GM23338 (cell line): ENCODE data around the gene CRELD1. TPM values are rescaled to one million over a fixed set of nuclear protein-coding genes. Genes with fewer than 3 reads are reported as not detected.

ENCODE experiments used
- ATAC-seq: fragments of 200-7000 bp; cut with Tn5 transposase; 3 replicates; pipeline ENCODE4 v1.9.1; 2020
- DNase-seq: peaks from one replicate; pipeline ENCODE4 v3.0.0-alpha.2; 2015; ENCODE audit warnings: low spot score
- H2AFZ ChIP-seq: fragments of 200-600 bp; sonication (generic); 2 replicates; pipeline ENCODE4 v1.8.0; 2016; ENCODE audit warnings: antibody characterized with exemption, mild to moderate bottlenecking, moderate library complexity
- H3F3A ChIP-seq: fragments of 200-600 bp; sonication (generic); replicated peaks from 2 replicates; pipeline ENCODE4 v1.8.0; 2017; ENCODE audit warnings: antibody characterized with exemption, mixed run types, low read depth
- H3K27ac ChIP-seq: fragments of 200-600 bp; sonication (generic); 2 replicates; pipeline ENCODE4 v1.6.1; 2016; ENCODE audit warnings: low read depth
- H3K27me3 ChIP-seq: fragments of 200-600 bp; sonication (generic); 2 replicates; pipeline ENCODE4 v1.8.0; 2016; ENCODE audit warnings: mild to moderate bottlenecking, mixed run types, moderate library complexity; ENCODE audit not compliant: insufficient read depth
- H3K36me3 ChIP-seq: fragments of 200-600 bp; sonication (generic); 2 replicates; pipeline ENCODE4 v1.8.0; 2016; ENCODE audit warnings: mild to moderate bottlenecking; ENCODE audit not compliant: insufficient read depth
- H3K4me1 ChIP-seq: fragments of 200-600 bp; sonication (generic); 2 replicates; pipeline ENCODE4 v1.8.0; 2016; ENCODE audit warnings: mild to moderate bottlenecking, moderate library complexity; ENCODE audit not compliant: insufficient read depth
- H3K4me2 ChIP-seq: fragments of 200-600 bp; sonication (generic); 2 replicates; pipeline ENCODE4 v1.7.1; 2017; ENCODE audit warnings: mixed run types
- H3K4me3 ChIP-seq: fragments of 200-600 bp; sonication (generic); 2 replicates; pipeline ENCODE4 v1.6.1; 2016; ENCODE audit warnings: mixed run types
- H3K79me2 ChIP-seq: fragments of 200-600 bp; sonication (generic); replicated peaks from 2 replicates; pipeline ENCODE4 v1.8.0; 2017; ENCODE audit warnings: mild to moderate bottlenecking; ENCODE audit not compliant: insufficient read depth
- H3K9me2 ChIP-seq: fragments of 200-600 bp; sonication (generic); 2 replicates; pipeline ENCODE4 v1.8.0; 2017; ENCODE audit not compliant: insufficient read depth
- H4K20me1 ChIP-seq: fragments of 200-600 bp; sonication (generic); replicated peaks from 2 replicates; pipeline ENCODE4 v1.8.0; 2017; ENCODE audit warnings: mild to moderate bottlenecking; ENCODE audit not compliant: insufficient read depth
- H3K27ac Mint-ChIP-seq: 2 replicates; pipeline ENCODE4 v1.8.0; 2020; ENCODE audit warnings: inconsistent platforms, mild to moderate bottlenecking, moderate library complexity, mixed read lengths
- H3K27me3 Mint-ChIP-seq: 3 replicates; pipeline ENCODE4 v1.8.0; 2022; ENCODE audit warnings: low read depth, mild to moderate bottlenecking, moderate library complexity, mixed read lengths, inconsistent platforms; ENCODE audit not compliant: insufficient read depth, poor library complexity
- H3K36me3 Mint-ChIP-seq: 3 replicates; pipeline ENCODE4 v1.8.0; 2021; ENCODE audit warnings: low read depth, mild to moderate bottlenecking, inconsistent platforms, moderate library complexity, mixed read lengths
- H3K4me1 Mint-ChIP-seq: 3 replicates; pipeline ENCODE4 v1.8.0; 2020; ENCODE audit warnings: mild to moderate bottlenecking, inconsistent platforms, mixed read lengths
- H3K4me3 Mint-ChIP-seq: 3 replicates; pipeline ENCODE4 v1.8.0; 2021; ENCODE audit warnings: moderate library complexity, mild to moderate bottlenecking, inconsistent platforms, mixed read lengths
- H3K9me3 Mint-ChIP-seq: 3 replicates; pipeline ENCODE4 v1.8.0; 2020; ENCODE audit warnings: moderate library complexity, mild to moderate bottlenecking, inconsistent platforms, mixed read lengths
- CREB1 ChIP-seq: fragments of 250-450 bp; sonication (Bioruptor Pico); IDR thresholded peaks from 2 replicates; pipeline ENCODE4 v1.5.0; 2020; ENCODE audit warnings: low read depth, mild to moderate bottlenecking, moderate library complexity
- EZH2 ChIP-seq: fragments of 200-600 bp; sonication (generic); IDR thresholded peaks from one replicate; pipeline ENCODE4 v1.8.0; 2017; ENCODE audit warnings: antibody characterized with exemption, mild to moderate bottlenecking, low read depth; ENCODE audit not compliant: unreplicated experiment
- NANOG ChIP-seq: IDR thresholded peaks from 2 replicates; pipeline ENCODE4 v1.6.1; 2016; ENCODE audit warnings: antibody characterized with exemption, borderline replicate concordance
- REST ChIP-seq: IDR thresholded peaks from one replicate; pipeline ENCODE4 v1.6.1; 2018; ENCODE audit warnings: antibody characterized with exemption; ENCODE audit not compliant: unreplicated experiment
- STAT1 ChIP-seq: IDR thresholded peaks from one replicate; pipeline ENCODE4 v1.6.1; 2016; ENCODE audit warnings: antibody characterized with exemption; ENCODE audit not compliant: unreplicated experiment
- ZNF114 ChIP-seq: fragments of 250-450 bp; sonication (Bioruptor Pico); IDR thresholded peaks from 2 replicates; pipeline ENCODE4 v1.5.0; 2020; ENCODE audit warnings: mild to moderate bottlenecking, moderate library complexity
- ZNF331 ChIP-seq: fragments of 250-450 bp; sonication (Bioruptor Pico); IDR thresholded peaks from 2 replicates; pipeline ENCODE4 v1.5.0; 2020; ENCODE audit warnings: low read depth, mild to moderate bottlenecking, moderate library complexity
- polyA plus RNA-seq: library from polyadenylated mRNA; unstranded; fragments of >200 nt; fragmentation: Nextera tagmentation; extraction: Ambion mirVana; gene quantifications from 2 replicates; pipeline ENCODE4 v1.2.1, GENCODE V29; 2016
- total RNA-seq: library from RNA; depleted of rRNA; stranded (reverse); fragments of >200 nt; shearing (Covaris generic); gene quantifications from 2 replicates; pipeline ENCODE4 v1.2.3, GENCODE V29; 2014
- TF ChIP-seq, protein P1 (sequence below): fragments of 250-450 bp; sonication (Bioruptor Pico); IDR thresholded peaks from 2 replicates; pipeline ENCODE4 v1.5.0; 2020; ENCODE audit warnings: mild to moderate bottlenecking, moderate library complexity

CRELD1 gene
- total and polyA plus RNA-seq, 2 experiments from 2014 or later = 11.5 to 13.1 TPM

DNA sequence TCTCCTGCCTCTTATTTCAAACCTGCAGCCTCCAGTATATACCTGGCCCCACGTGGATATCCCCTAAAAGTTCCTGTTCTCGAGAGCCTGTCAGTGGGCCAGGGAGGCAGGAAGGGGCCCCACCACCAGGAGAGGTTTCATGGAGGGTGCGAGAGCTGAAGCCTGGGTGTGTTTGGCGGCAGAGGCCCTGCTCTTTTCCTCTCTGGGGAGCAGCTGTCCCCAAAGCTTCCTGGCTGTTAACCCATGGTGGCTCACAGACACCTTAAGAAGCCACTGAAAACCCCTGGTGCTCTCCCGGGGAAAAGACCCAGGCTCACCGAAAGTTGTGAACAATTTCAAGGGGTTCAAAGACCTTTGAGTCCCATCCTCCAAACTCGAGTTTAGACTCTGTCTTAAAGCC, 17.5 kb downstream of the CRELD1 start:
- Histone ChIP-seq H3K4me1 (peaks cover 21% of the 10 kb centered on the region), H2AFZ (no peak overlapping the region), H3K27ac (no peak overlapping the region), H4K20me1 (no peaks in the 10 kb centered on the region; the same call in 1 of the 2 replicates), H3K4me2 (peak overlapping the region; percentile 88), H3K27me3 (peaks cover 13% of the 10 kb centered on the region; the same call in 1 of the 2 replicates), H3K36me3 (no peaks in the 10 kb centered on the region), H3F3A (peaks cover 4% of the 10 kb centered on the region; the same call in 1 of the 2 replicates), H3K9me2 (no peaks in the 10 kb centered on the region), H3K79me2 (no peaks in the 10 kb centered on the region), H3K4me3 (peak overlapping the region; percentile 88)
- TF ChIP-seq CREB1 (CRISPR knock-in tag) (no peak), STAT1 (no peak), ZNF331 (CRISPR knock-in tag) (no peak), EZH2 (no peak), ZNF114 (no peak)
- Mint-ChIP-seq H3K27ac (no peak overlapping the region), H3K9me3 (no peaks in the 10 kb centered on the region; the same call in 2 of the 3 replicates), H3K27me3 (peaks cover 13% of the 10 kb centered on the region), H3K36me3 (peaks cover 8% of the 10 kb centered on the region; the same call in 1 of the 3 replicates), H3K4me1 (peaks cover 28% of the 10 kb centered on the region), H3K4me3 (peak overlapping the region; percentile 78)
- DNase-seq = no peak
- no peak for ATAC-seq

GRCh38 chr3:9951598-9951961, 17.9 kb downstream of the CRELD1 start:
- Histone ChIP-seq H3K27ac (no peak overlapping the region), H4K20me1 (no peaks in the 10 kb centered on the region; the same call in 1 of the 2 replicates), H3K4me3 (peak overlapping the region; percentile 88), H3K4me1 (peaks cover 21% of the 10 kb centered on the region), H2AFZ (peak overlapping the region; percentile 80; the same call in 1 of the 2 replicates), H3K79me2 (no peaks in the 10 kb centered on the region), H3K27me3 (peaks cover 13% of the 10 kb centered on the region; the same call in 1 of the 2 replicates), H3K36me3 (no peaks in the 10 kb centered on the region), H3F3A (peaks cover 4% of the 10 kb centered on the region; the same call in 1 of the 2 replicates), H3K9me2 (no peaks in the 10 kb centered on the region), H3K4me2 (peak overlapping the region; percentile 88)
- peak; percentile 19 for DNase-seq
- no peaks in the 10 kb centered on the region for H3K9me3 Mint-ChIP-seq
- peaks cover 11% of the 10 kb centered on the region for H3K27me3 Mint-ChIP-seq
- H3K27ac Mint-ChIP-seq = no peak overlapping the region
- no peak for ATAC-seq
- H3K36me3 Mint-ChIP-seq = peaks cover 8% of the 10 kb centered on the region; the same call in 1 of the 3 replicates
- TF ChIP-seq ZNF331 (CRISPR knock-in tag) = no peak
- TF ChIP-seq REST = no peak
- TF ChIP-seq, protein P1, sequence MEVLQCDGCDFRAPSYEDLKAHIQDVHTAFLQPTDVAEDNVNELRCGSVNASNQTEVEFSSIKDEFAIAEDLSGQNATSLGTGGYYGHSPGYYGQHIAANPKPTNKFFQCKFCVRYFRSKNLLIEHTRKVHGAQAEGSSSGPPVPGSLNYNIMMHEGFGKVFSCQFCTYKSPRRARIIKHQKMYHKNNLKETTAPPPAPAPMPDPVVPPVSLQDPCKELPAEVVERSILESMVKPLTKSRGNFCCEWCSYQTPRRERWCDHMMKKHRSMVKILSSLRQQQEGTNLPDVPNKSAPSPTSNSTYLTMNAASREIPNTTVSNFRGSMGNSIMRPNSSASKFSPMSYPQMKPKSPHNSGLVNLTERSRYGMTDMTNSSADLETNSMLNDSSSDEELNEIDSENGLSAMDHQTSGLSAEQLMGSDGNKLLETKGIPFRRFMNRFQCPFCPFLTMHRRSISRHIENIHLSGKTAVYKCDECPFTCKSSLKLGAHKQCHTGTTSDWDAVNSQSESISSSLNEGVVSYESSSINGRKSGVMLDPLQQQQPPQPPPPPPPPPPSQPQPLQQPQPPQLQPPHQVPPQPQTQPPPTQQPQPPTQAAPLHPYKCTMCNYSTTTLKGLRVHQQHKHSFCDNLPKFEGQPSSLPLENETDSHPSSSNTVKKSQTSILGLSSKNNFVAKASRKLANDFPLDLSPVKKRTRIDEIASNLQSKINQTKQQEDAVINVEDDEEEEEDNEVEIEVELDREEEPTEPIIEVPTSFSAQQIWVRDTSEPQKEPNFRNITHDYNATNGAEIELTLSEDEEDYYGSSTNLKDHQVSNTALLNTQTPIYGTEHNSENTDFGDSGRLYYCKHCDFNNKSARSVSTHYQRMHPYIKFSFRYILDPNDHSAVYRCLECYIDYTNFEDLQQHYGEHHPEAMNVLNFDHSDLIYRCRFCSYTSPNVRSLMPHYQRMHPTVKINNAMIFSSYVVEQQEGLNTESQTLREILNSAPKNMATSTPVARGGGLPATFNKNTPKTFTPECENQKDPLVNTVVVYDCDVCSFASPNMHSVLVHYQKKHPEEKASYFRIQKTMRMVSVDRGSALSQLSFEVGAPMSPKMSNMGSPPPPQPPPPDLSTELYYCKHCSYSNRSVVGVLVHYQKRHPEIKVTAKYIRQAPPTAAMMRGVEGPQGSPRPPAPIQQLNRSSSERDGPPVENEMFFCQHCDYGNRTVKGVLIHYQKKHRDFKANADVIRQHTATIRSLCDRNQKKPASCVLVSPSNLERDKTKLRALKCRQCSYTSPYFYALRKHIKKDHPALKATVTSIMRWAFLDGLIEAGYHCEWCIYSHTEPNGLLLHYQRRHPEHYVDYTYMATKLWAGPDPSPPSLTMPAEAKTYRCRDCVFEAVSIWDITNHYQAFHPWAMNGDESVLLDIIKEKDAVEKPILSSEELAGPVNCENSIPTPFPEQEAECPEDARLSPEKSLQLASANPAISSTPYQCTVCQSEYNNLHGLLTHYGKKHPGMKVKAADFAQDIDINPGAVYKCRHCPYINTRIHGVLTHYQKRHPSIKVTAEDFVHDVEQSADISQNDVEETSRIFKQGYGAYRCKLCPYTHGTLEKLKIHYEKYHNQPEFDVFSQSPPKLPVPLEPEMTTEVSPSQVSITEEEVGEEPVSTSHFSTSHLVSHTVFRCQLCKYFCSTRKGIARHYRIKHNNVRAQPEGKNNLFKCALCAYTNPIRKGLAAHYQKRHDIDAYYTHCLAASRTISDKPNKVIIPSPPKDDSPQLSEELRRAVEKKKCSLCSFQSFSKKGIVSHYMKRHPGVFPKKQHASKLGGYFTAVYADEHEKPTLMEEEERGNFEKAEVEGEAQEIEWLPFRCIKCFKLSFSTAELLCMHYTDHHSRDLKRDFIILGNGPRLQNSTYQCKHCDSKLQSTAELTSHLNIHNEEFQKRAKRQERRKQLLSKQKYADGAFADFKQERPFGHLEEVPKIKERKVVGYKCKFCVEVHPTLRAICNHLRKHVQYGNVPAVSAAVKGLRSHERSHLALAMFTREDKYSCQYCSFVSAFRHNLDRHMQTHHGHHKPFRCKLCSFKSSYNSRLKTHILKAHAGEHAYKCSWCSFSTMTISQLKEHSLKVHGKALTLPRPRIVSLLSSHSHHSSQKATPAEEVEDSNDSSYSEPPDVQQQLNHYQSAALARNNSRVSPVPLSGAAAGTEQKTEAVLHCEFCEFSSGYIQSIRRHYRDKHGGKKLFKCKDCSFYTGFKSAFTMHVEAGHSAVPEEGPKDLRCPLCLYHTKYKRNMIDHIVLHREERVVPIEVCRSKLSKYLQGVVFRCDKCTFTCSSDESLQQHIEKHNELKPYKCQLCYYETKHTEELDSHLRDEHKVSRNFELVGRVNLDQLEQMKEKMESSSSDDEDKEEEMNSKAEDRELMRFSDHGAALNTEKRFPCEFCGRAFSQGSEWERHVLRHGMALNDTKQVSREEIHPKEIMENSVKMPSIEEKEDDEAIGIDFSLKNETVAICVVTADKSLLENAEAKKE = no peak
- TF ChIP-seq NANOG = no peak
- H3K4me3 Mint-ChIP-seq = peak overlapping the region; percentile 78
- peaks cover 29% of the 10 kb centered on the region for H3K4me1 Mint-ChIP-seq
